HL-60 (cell line): Measurements from ENCODE around the gene S100PBP.

ENCODE experiments used
- DNase-seq, 2 experiments: peaks; one replicate each; pipeline ENCODE4 v3.0.0-alpha.2; 2010 to 2020; ENCODE audit warnings: low read depth in 1 of 2, low spot score in 1 of 2
- H3K27ac ChIP-seq: fragments of 250-450 bp; sonication (Bioruptor Pico); replicated peaks from 2 replicates; pipeline ENCODE4 v1.5.1; 2020; ENCODE audit warnings: mild to moderate bottlenecking, moderate library complexity
- H3K27me3 ChIP-seq: fragments of 250-450 bp; sonication (Bioruptor Pico); 2 replicates; pipeline ENCODE4 v1.5.1; 2021; ENCODE audit warnings: mild to moderate bottlenecking, moderate library complexity; ENCODE audit not compliant: insufficient read depth, poor library complexity, severe bottlenecking
- H3K4me3 ChIP-seq: replicated peaks from 2 replicates; pipeline ENCODE4 v1.5.1; 2011; ENCODE audit warnings: mild to moderate bottlenecking, control low read depth, low read length; ENCODE audit not compliant: insufficient read depth
- CTCF ChIP-seq: IDR thresholded peaks from one replicate; pipeline ENCODE4 v1.5.1; 2011; ENCODE audit warnings: low read length, control low read depth, inconsistent platforms; ENCODE audit not compliant: insufficient read depth
- GABPA ChIP-seq: IDR thresholded peaks from 2 replicates; pipeline ENCODE4 v1.6.1; 2012; ENCODE audit warnings: low read depth
- POLR2AphosphoS5 ChIP-seq: IDR thresholded peaks from 2 replicates; pipeline ENCODE4 v1.6.1; 2012; ENCODE audit warnings: low read depth
- REST ChIP-seq: IDR thresholded peaks from 2 replicates; pipeline ENCODE4 v1.6.1; 2012; ENCODE audit warnings: low read depth; ENCODE audit not compliant: insufficient replicate concordance
- SPI1 ChIP-seq: IDR thresholded peaks from 2 replicates; pipeline ENCODE4 v1.6.1; 2012; ENCODE audit warnings: low read depth, mild to moderate bottlenecking, borderline replicate concordance

The S100PBP gene

GRCh38 chr1:32898056-32898455 is 80.6 kb downstream of the S100PBP start:
- H3K27me3 ChIP-seq = peaks cover 43% of the 10 kb centered on the region
- TF ChIP-seq CTCF (no peak), GABPA (no peak), REST (no peak), POLR2AphosphoS5 (no peak), SPI1 (no peak)
- DNase-seq = no peak

GRCh38 chr1:32898958-32899357 is 81.5 kb downstream of the S100PBP start:
- DNase-seq = no peak
- TF ChIP-seq GABPA (no peak), CTCF (no peak), REST (no peak), SPI1 (no peak), POLR2AphosphoS5 (no peak)
- Histone ChIP-seq H3K4me3 (no peak overlapping the region), H3K27ac (no peak overlapping the region), H3K27me3 (peaks cover 37% of the 10 kb centered on the region)

More at GRCh38 chr1:32898056-32898455, 80.6 kb downstream of the S100PBP start:
- no peak overlapping the region for H3K27ac ChIP-seq
- no peak overlapping the region for H3K4me3 ChIP-seq

- no peak overlapping the region for H3K4me3 ChIP-seq
- DNase-seq = no peak
- no peak overlapping the region for H3K27ac ChIP-seq
- peaks cover 35% of the 10 kb centered on the region for H3K27me3 ChIP-seq
- no peak for TF ChIP-seq SPI1
- TF ChIP-seq CTCF = no peak
- TF ChIP-seq POLR2AphosphoS5 = no peak
- TF ChIP-seq GABPA = no peak
- no peak for TF ChIP-seq REST
Measured at GRCh38 chr1:32899586-32900296, 82.3 kb downstream of the S100PBP start.
